Fibroblast of skin of left biceps (primary cell): ENCODE measurements around the gene UBE2J2.
"Not testable (repeated sequence)": the region's sequence is repeated elsewhere in the genome, so short reads cannot be mapped to it uniquely, and the experiment has no call there.

Experiments
- DNase-seq, 2 experiments: peaks; one replicate each; pipeline ENCODE4 v3.0.0-alpha.2; 2013; ENCODE audit warnings: low read depth in 2 of 2

Gene UBE2J2

GRCh38 chr1:1273512-1274298, at the start of gene UBE2J2:
Gene UBE2J2, minus strand, starts transcription at chr1:1273854. Its CDS starts 5,862 bp downstream, at chr1:1267992.
- peak; percentile 68 to 70 for DNase-seq

DNA sequence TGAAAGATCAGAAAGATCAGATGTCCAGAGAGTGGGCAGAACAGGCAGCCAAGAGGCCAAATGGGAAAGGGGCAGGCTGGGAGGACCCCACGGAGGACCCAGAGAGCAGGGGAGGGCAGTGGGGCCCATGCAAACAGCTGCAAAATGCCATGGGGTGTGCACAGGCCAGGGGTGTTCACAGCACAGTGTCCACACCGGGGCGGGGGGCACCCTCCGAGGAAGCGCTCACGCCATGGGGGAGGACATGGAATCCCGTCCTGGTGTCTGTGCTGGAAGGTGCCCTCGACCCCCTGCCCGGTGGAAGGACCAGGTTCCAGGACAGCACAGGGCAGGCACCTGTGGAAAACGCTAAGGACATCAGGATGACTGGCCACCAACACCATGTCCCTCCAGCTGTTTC, 49.3 kb upstream of the UBE2J2 start:
- no peak for DNase-seq

- no peak for DNase-seq
Observed at GRCh38 chr1:1322418-1322817, 48.8 kb upstream of the UBE2J2 start.

- DNase-seq, result no peak
Observed at GRCh38 chr1:1321477-1321876, 47.8 kb upstream of the UBE2J2 start.

DNA sequence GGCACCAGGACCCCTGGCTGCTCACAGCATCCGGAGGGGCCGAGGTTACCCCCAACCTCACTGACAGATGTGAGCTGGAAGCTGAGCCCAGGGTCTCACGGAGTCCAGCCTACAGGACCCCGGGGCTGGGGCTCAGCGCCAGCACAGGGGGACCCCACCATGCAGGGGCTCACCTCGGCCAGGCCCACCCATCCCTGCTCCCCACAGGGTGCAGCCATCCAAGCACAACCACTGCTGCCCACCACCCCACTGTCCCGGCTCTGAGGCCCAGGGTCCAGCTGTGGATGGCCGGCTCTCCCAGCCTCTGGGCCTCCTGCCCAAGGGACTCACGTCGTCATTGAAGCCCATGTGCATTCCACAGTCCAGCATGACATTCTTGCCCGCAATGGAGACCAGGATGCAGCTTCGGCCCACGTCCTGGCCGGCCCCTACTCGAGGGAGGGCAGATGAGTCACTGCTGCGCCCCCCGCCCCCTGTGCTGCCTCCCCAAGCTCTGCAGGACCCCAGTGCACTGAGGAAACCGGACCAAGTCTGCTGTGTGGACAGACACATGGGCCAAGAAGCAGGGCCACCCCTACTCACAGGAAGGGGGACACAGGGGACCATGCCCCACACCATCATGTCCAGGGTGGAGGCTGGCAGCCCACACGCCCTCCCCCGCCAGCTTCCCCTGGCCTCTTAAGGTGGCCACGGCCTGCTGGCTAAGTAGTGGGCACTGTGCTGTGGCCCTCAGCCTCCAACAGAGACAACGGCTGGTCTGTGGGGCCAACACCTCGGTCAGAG, 47.2 kb upstream of the UBE2J2 start:
- DNase-seq, result no peak

DNA sequence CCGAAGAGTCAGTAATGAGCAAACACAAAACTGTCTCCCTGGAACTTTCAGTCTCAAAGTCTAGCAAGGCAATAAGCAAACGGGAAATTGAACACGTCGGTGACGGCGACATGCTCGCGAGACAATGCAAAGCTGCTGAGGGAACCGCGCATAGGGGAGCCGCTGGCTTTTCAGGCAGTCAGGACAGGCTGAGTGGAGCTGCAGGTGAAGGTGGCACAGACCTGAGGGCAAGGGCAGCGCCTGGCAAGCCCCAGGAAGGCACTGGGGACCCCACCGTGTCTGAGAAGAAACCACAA, 45.9 kb upstream of the UBE2J2 start:
- DNase-seq, result no peak

- no peak for DNase-seq
Observed at GRCh38 chr1:1318777-1319645, 45.4 kb upstream of the UBE2J2 start.

DNA sequence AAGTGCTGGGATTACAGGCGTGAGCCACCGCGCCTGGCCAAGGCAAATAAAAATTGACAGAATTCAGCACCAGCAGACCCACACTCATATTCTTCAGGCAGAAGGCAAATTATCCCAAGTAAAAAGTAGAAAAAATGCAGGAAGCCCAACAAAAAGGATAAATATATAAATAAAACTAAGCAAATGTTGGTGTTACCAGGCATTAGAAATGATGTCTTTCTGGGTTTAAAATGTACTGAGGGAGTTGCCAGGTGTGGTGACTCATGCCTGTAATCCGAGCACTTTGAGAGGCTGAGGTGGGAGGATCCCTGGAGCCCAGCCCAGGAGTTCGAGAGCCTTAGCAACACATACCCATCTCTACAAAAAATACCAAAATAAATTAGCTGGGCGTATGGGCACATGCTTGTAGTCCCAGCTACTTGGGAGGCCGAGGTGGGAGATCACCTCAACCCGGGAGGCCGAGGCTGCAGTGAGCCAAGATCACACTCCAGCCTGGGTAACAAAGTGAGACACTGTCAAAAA, 44.5 kb upstream of the UBE2J2 start:
- peak; percentile 68 to 72 for DNase-seq

- DNase-seq, result no peak
Observed at GRCh38 chr1:1317420-1317819, 43.8 kb upstream of the UBE2J2 start.

GRCh38 chr1:1316199-1316598, 42.5 kb upstream of the UBE2J2 start:
- not testable (repeated sequence) for DNase-seq

DNA sequence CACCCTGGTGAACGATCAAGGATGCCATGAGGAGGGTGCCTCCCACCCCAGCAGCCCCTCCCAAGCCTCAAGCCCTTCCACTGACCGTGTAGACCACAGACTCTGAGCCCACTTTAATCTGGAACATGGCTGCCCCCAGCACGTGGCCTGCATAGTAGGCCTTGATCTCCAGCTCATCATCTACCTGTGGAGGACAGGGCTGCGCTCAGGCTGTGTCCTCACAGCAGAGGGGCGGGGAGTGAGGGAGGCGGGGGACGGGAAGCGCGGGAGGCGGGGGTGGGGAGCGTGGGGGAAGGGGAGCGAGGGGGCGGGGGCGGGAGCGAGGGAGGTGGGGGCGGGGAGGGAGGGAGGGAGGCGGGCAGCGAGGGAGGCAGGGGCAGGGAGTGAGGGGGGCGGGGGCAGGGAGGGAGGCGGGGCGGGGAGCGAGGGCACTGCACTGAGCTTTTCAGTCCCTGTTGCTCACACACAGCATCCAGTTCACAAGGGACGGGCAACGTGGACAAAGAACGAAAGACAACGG, 41.8 kb upstream of the UBE2J2 start:
- DNase-seq, result no peak

DNA sequence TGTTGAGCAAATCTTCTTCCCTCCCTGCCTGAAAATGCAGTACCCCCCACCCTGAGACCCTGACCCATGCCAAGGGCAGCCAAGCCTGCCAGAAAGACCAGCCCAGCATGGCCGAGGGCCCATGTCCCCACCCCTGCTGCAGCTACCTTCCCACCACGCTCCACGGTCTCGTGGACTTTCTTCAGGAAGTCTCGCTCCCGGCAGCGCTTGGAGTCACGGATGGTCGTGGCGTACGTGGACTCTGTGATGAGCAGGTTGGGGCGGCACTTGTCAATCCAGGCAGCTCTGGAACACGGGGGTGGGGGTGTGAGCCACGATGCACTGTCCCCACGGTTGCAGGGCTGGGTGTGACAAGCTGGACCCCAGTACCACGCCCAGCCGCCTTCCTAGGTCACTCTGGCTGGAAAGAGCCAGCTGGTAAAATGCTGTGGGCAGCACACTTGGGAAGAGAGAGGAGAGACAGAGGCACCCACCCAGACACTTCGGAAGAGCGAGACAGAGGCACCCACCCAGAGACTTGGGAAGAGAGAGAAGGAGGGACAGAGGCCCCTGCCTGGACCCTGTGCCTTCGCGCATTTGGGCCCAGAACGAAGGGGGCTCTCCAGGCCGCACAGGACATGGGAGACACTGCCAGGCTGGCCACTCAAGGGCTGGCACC, 41.2 kb upstream of the UBE2J2 start:
- DNase-seq, result no peak

GRCh38 chr1:1314237-1314586, 40.6 kb upstream of the UBE2J2 start:
- DNase-seq, result no peak

GRCh38 chr1:1313500-1314236, 40.0 kb upstream of the UBE2J2 start:
- no peak for DNase-seq

- DNase-seq, result no peak
Observed at GRCh38 chr1:1312450-1313314, 39.0 kb upstream of the UBE2J2 start.

DNA sequence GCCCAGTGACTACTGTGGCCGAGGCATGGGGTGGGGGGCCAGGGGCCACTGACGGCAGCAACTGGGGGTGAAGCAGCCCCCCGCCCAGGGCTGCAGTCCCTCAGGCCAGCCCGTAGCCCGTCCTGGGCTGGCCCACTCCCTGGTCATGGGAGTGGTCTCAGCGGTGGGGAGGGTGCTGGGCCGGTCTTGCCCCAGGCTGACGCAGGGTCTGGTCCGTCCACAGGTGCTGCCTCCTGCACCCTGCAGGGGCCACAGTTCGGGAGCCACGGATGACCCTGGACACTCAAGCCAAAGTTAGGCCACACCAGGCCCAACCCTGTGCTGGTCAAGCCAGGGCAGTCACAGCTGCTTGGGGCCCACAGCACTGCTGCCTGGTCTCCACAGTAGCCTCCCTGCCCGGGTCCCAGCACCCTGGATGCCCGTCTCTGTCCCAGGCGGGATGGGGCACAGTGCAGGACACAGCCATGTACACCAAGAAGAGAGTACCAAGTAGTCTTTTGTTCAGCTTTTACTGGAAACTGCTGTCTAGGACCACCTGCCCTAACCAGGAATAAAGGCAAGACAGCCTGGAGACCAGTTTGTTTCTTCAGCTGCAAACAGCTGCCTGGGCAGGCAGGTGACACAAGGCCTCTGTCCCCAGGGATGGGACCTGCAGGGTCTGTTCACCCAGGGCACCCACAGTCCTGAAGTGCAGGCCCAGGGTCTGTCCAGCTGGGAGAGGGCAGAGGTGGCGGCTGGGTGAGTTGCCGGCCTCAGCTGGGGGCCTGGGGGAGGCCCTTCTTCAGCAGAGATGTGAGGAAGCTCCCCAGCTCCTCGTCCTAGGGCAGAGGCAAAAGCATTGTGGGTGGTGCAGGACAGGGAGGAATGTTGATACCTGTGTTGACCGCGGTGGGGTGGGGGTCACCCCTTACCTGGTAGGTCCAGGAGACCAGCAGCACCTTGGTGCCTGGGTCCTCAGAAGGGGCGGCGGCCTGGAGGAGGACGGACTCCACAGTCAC, 37.8 kb upstream of the UBE2J2 start:
- DNase-seq, result no peak

GRCh38 chr1:1310476-1311053, 36.9 kb upstream of the UBE2J2 start:
- DNase-seq, result no peak

DNA sequence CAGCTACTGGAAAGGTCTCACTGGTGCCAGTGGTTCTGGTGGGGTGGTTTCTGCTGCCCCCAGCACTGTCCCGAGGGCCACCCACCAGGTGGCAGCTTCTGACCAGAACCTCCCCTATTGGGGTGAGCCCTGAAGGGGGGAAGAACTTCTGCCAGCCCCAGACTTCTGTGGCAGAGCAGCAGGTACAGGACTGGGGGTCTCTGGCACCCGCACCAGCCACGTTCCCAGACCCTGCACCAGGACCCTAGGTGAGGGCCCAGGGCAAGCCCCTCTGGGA, 36.4 kb upstream of the UBE2J2 start:
- DNase-seq, result no peak
